GM18505 (cell line): Measurements from ENCODE around the gene GLDN.

ENCODE experiments used
- ATAC-seq: cut with Tn5 transposase; IDR thresholded peaks from one replicate; pipeline ENCODE4 v1.9.1; 2021; ENCODE audit not compliant: unreplicated experiment
- POLR2A ChIP-seq: IDR thresholded peaks from 4 replicates; pipeline ENCODE4 v1.6.1; 2011; ENCODE audit warnings: borderline replicate concordance; ENCODE audit not compliant: insufficient read depth, insufficient read length; ENCODE audit errors: extremely low read depth

GLDN gene

GRCh38 chr15:51314391-51315337, 26.8 kb upstream of the GLDN start:
- ATAC-seq: no peak
- TF ChIP-seq POLR2A: no peak

DNA sequence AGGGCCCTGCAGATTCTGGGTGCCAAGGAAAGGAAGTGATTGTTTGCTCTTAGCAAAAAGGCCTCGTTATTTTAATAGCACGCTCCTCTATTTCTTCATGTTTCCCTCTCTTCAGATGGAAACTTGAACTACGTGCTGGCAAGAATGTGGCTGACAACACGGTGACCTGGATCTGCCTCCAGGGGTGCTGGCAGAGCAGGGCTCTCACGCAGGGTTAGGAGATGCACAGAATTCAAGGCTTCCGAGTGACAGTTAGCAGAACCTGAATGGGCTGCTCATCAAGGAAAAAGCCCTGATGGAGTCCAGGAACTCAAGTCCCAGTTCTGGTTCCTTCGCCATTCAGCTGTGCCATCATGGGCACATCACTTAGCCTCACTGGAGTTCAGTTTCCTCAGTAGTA, 25.7 kb upstream of the GLDN start:
- ATAC-seq: no peak
- no peak for TF ChIP-seq POLR2A

- TF ChIP-seq POLR2A: no peak
- no peak for ATAC-seq
Measured at GRCh38 chr15:51316636-51317035, 24.8 kb upstream of the GLDN start.

GRCh38 chr15:51318382-51319150, 22.9 kb upstream of the GLDN start:
- no peak for ATAC-seq
- no peak for TF ChIP-seq POLR2A

DNA sequence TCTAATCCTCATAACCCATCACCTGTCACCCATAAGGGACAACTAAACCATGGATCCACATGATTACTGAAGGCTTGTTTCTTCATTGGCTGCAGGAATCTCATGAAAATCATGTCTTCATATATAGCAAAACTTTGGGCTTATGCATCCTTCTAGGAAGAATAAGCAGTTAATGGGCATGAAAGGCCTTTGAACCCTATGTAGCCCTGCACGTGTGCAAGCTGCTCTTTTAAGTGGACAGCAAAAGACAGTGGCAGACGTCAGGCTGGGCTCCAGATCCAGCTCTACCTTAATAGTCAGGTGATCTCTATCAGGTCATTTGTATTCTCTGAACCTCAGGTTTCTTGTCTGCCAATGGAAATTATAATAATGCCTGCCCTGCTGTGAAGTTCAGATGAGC, 21.9 kb upstream of the GLDN start:
- TF ChIP-seq POLR2A: no peak
- ATAC-seq: no peak

DNA sequence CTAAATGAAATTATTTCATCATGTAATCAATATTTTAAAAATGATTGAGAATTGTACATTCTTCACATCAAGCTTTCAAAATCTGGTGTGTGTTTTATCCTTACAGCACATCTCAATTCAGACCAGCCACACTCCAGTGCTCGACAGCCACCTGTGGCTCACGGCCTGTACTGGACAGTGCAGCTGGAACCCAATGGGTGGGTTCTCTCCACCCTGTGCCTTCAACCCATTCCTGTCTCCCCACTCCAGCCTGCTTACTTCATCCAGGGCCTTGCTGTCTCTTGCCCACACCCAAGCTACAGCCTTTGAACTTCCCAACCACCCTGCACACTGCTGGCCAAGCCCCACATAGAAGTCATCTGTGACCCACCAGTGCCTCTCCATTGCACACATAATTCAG, 20.6 kb upstream of the GLDN start:
- ATAC-seq: no peak
- no peak for TF ChIP-seq POLR2A

GRCh38 chr15:51321316-51321715, 20.1 kb upstream of the GLDN start:
- ATAC-seq: no peak
- no peak for TF ChIP-seq POLR2A

DNA sequence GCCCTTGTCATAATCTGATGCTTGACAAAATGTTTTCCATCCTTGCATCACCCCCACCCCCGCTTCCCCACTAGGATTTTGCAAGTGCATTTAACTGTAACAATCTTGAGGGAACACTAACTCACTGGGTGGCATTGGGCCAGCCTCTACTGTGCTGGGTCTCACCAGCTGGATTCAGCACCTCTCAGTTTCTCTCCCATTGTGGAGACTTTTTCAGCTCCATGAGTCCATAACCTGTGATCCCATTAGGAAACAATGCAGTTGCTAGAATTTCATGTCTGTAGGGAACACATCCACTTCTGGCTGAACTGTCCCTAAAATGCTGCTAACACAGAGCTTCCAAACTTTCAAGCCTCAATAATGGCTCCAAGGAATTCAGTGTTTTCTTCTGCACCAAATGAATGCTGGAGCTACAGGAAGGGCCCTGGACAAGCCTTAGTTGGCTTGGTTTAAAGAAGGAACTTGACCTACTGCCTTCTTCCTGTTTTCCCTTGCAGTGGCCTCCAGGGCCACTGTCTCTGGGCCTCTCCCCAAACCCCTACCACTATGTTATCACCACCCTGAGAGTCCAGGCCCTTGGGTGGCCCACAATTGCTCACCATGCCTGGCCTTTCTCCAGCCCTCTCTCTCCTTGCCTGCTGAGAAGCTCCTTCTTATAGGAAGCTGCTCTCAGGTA, 18.7 kb upstream of the GLDN start:
- ATAC-seq: no peak

DNA sequence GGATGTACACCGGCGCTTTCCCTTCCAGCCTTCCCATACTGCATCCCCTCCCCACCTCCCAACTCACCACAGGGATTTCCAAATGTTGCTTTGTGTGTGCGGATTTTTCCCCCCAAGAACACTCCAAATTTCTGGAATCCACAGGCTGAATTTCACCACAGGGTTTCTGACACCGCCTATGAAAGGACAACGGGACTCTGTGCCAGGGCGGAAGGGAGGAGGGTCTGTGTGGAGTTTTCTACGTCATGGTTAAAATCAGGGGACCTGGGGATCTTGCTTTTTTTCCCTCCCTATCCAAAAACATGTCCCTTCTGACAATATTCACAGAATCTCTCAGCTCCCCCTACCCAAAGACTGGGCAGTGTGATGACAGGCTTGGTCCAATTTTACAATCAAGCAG, 17.7 kb upstream of the GLDN start:
- no peak for TF ChIP-seq POLR2A
- no peak for ATAC-seq

More for the DNA sequence above, 18.7 kb upstream of the GLDN start:
- TF ChIP-seq POLR2A: no peak

- TF ChIP-seq POLR2A: no peak
- no peak for ATAC-seq
Measured at GRCh38 chr15:51325167-51325566, 16.3 kb upstream of the GLDN start.

- ATAC-seq: no peak
- no peak for TF ChIP-seq POLR2A
Measured at GRCh38 chr15:51327081-51327480, 14.4 kb upstream of the GLDN start.

DNA sequence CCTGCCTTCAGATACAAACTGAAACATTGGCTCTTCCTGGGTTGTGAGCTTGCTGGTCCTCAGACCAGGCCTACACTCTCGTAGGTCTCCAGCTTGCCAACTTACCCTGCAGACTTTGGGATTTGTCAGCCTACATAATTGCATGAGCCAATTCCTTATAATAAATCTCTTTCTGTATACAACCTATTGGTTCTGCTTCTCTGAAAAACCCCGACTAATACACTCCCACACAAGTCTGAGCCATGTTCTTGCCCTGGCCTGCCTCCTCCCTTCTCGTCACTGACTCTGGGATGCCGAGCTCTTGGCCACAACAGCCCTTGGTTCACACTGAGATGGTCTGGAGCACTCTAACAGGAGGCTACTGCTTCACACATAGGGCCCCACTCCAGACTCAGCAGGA, 12.5 kb upstream of the GLDN start:
- no peak for TF ChIP-seq POLR2A
- ATAC-seq: no peak

GRCh38 chr15:51331141-51331540, 10.3 kb upstream of the GLDN start:
- TF ChIP-seq POLR2A: no peak
- no peak for ATAC-seq
